Measurements from ENCODE around the gene SLC1A7.

Gene SLC1A7

DNA sequence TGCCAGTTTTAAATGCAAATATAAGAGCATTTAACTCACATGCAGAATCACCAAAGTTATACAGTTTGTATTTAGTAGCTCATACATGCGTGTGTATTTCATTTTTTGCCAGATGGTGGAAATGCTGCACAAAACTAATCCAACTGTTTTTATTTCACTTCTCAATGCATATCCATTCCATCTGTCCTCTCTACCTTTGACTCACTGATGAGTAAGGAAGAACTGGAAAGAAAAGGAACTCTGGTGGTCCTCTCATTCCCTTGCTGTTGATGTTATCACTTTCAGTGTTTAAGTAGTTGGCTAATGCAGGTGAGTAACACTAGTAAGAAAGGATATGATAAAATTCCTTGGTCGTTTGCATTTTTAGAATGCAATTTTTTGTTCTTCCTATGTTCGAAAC is 5.7 kb upstream of the SLC1A7 start:
- TF ChIP-seq, protein P1, sequence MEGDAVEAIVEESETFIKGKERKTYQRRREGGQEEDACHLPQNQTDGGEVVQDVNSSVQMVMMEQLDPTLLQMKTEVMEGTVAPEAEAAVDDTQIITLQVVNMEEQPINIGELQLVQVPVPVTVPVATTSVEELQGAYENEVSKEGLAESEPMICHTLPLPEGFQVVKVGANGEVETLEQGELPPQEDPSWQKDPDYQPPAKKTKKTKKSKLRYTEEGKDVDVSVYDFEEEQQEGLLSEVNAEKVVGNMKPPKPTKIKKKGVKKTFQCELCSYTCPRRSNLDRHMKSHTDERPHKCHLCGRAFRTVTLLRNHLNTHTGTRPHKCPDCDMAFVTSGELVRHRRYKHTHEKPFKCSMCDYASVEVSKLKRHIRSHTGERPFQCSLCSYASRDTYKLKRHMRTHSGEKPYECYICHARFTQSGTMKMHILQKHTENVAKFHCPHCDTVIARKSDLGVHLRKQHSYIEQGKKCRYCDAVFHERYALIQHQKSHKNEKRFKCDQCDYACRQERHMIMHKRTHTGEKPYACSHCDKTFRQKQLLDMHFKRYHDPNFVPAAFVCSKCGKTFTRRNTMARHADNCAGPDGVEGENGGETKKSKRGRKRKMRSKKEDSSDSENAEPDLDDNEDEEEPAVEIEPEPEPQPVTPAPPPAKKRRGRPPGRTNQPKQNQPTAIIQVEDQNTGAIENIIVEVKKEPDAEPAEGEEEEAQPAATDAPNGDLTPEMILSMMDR (conservative IDR thresholded peaks at IDR 0.05) = no peak
- H3K27ac ChIP-seq = no peak overlapping the region

DNA sequence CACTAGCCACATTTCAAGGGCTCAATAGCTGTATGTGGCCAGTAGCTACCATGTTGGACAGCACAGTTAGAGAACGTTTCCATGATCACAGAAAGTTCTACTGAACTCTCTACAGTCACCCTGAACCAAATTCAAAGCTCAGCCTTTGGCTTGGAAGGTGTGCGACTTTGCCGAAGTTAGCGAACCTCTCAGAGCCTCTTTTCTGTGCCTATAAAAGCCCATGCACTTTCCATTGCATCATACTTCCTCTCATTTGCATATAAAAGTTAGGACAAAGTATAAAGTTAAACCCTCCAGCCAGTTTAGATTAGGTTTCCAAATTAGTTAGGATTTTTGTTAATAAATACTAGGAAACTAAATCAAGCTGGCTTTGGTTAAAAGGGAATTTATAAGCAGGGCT is 4.7 kb upstream of the SLC1A7 start:
- H3K27ac ChIP-seq = peak overlapping the region; percentile 84; the same call in 1 of the 2 replicates
- TF ChIP-seq, protein P1 (conservative IDR thresholded peaks at IDR 0.05) = no peak

DNA sequence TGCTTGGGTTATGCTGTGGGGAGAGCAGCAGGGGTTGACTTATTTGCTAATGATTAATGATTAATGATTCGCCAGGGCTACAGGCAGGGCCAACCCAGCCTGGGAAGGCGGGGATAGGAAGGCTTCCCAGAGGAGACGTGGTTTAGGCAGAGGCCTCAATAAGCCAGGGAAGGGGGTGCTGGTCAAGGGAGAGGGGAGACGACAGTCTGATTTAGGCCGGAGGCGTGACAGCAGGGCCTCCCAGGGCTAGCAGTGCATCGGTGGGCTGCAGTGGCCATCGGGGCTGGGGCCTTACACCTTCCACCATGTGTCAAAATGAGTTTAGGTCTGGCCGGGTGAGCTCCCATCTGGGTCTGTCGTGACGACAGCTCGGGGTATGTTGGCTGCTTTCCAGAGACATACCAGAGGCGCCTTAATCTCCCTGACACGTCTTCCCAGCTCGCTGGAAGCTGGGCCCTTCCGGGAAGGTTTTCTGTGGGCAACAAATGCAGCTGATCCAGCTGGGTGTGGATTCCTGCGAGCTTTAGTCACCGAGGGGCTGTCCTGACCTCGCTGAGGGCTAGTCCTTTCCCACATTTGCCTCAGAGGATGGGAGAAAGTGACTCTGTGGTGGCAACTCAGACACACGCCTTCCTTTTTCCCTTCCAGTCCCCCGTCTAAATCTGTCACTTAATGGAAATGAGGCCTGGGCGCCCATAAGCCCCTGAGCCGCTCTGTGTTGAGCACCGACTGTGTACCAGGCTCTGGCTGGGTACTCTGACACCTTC is 3.7 kb upstream of the SLC1A7 start:
- TF ChIP-seq, protein P1 (conservative IDR thresholded peaks at IDR 0.05) = no peak
- H3K27ac ChIP-seq = peak overlapping the region; percentile 84

DNA sequence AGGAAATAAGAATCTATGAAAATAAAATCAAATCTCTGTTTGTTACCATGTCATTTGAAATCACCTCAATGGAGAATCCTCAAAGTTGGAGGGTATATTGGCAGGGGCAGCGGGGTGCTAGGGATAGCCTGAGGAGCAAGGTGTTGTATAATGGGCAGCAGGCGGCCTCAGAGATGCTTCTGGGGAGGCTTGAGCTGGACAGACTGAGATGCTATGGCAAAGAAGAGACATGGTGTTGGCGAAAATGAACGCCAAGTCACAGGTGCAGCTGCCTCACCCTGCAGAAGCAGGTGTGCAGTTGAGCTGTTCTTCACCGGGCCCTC is 3.1 kb upstream of the SLC1A7 start:
- peak overlapping the region; percentile 84 for H3K27ac ChIP-seq
- TF ChIP-seq, protein P1 (conservative IDR thresholded peaks at IDR 0.05) = no peak

DNA sequence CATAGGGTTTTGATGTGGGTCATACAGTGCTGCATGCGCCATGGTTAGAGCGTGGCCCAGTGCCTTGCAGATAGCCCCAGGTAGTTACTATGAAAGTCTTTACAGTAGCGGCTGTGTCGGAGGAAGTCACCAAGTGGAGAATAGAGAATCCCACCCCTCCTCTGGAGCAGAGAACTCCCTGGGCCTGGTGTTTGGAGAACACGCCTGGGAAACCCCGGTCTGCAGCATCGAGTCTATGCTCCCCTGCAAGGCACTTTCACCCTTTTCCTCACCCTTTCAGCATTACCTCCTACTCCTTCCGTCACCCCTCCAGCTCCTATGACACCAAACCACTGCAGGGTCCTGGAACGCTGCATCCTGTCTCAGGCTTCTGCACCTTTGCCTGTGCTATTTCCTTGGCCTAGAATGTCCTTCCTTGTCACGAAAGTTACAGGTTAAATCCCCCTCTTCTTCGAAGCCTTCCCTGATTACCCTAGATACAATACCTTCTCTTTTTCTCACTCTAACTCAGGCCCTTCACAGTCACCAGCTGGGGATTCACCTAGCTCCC is 2.7 kb upstream of the SLC1A7 start:
- peak overlapping the region; percentile 84 for H3K27ac ChIP-seq
- TF ChIP-seq, protein P1 (conservative IDR thresholded peaks at IDR 0.05) = no peak

DNA sequence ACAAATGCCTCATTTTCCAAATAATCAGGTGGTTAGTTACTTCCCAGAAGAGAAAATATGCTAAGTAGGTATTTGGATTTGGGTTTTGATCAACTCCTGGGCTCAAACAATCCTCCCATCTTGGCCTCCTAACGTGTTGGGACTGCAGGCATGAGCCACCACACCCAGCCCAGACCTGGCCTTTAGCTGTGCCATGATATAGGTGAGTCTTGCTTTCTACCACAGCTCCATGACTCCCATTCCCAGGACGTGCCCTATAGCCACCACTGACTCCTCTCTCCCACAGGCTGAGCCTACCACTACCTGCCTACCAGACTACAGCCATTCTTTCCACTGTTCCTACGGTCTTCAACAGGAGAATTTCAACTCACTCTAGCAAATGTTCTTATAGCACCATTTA is 1.8 kb upstream of the SLC1A7 start:
- no peak overlapping the region; the same call in 1 of the 2 replicates for H3K27ac ChIP-seq
- TF ChIP-seq, protein P1 (conservative IDR thresholded peaks at IDR 0.05) = no peak

DNA sequence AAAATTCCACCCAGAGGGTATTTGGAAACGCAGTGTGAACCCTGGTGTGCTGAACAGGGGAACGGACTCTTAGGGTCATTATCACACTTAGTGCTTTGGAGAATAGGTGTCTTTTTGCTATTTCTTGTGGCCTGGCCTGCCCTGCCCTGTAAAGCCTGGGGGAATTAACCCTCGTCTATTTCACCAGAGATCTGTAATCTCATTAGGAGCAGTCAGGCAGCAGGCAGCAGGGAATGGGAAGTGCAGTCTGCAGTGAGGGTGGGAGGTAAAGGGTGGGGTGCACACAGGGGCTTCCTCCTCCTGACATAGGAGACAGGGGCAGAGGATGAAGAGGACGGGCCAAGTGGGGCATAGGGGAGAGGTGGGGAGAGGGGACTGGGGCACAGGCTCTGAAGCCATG is 1.1 kb upstream of the SLC1A7 start:
- TF ChIP-seq, protein P1 (conservative IDR thresholded peaks at IDR 0.05) = no peak
- no peak overlapping the region for H3K27ac ChIP-seq
